Hematopoietic multipotent progenitor cell (in vitro differentiated cells): ENCODE data around the gene ZMAT5. TPM values are rescaled to one million over a fixed set of nuclear protein-coding genes. Genes with fewer than 3 reads are reported as not detected.

ENCODE experiments used
- DNase-seq, 3 donors: peaks; one replicate each; pipeline ENCODE4 v3.0.0-alpha.2; 2011 to 2015; ENCODE audit warnings: low read depth in 2 of 3, low spot score in 2 of 3
- total RNA-seq: library from RNA; depleted of rRNA; stranded (reverse); fragments of >200 nt; gene quantifications from one replicate; pipeline ENCODE4 v1.2.3, GENCODE V29; 2012

Gene ZMAT5
- 25.9 TPM for total RNA-seq

GRCh38 chr22:29766632-29767170 lies at the start of gene ZMAT5:
Gene ZMAT5, minus strand, starts transcription at chr22:29767007. Its CDS starts 18,463 bp downstream, at chr22:29748544.
- peak; percentile 81 to 98 (median 95) for DNase-seq

DNA sequence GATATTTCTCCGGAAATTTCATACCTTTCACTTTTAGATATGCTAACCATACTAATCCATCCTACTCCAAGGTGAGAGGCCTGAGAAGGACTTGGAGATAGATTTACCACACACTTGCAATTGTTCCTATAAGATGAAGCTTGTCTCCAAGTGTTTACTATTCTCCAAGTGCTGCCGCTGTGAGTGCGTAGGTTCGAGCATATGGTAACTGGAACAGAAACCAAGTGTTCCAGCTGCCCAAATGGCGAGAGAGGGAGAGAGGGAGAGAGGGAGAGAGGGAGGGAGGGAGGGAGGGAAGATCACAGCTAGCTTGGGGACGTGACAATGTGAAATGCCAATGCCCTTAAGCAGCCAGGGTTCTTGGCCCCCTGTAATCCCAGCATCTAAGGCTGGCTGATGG lies 49.7 kb upstream of the ZMAT5 start:
- DNase-seq, result no peak

- no peak for DNase-seq
Observed at GRCh38 chr22:29816128-29816527, 49.3 kb upstream of the ZMAT5 start.

GRCh38 chr22:29815580-29815979 lies 48.8 kb upstream of the ZMAT5 start:
- no peak for DNase-seq

DNA sequence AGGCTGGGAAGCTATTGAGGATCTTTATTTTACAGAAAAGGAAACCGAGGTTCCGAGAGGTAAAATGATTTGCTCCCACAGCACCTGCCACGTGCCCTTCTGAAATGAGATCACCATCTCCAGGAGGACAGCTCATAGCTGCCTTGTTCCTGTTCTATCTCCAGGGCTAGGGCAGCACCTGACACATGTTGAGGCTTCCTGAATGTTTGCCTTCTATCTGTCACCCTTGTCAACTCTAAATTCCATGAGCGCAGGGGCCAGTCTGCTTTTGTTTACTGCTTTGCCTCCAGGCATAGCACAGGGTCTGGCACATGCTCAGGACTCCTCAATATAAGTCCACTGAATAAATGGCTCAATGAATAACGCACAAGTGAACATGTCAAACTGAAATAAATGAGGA lies 47.2 kb upstream of the ZMAT5 start:
- no peak for DNase-seq

DNA sequence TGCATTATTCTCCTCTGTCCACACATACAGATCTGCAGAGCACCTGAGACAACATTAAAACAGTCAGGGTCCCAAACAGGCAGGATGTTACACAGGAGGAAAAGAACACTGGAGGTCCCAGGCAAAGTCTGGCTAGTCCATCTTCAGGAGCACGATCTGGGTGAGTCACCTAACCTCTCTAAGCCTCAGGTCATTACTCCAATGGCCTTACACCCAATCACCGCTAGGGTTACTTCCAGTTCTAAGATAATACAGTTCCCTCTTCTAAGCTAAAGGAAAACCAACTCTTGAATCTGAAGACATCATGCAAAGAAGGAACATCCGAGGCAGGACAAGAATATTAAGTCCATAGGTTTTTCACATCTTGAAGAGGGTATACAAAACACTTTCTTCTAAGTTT lies 46.8 kb upstream of the ZMAT5 start:
- DNase-seq, result no peak

DNA sequence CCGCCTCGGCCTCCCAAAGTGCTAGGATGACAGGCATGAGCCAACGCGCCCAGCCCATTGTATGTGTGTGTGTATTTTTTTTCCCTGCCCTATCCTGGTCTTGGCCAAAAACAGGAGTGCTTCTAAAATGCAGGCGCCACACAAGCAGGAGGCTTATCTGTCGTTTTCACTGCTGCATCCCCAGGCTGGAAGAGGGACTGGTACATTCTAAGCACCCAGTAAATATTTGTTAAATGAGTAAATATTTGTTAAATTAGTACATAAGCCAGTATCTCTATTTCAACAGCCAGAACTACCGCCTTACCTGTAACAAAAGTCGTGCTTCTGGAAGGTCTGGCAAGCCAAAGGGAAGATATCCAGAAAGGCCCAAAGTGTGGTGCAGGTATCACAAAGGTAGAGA lies 46.3 kb upstream of the ZMAT5 start:
- DNase-seq, result no peak

- DNase-seq, result no peak
Observed at GRCh38 chr22:29811377-29811776, 44.6 kb upstream of the ZMAT5 start.

- DNase-seq, result no peak
Observed at GRCh38 chr22:29810216-29810615, 43.4 kb upstream of the ZMAT5 start.

GRCh38 chr22:29806196-29806595 lies 39.4 kb upstream of the ZMAT5 start:
- no peak for DNase-seq

- DNase-seq, result no peak
Observed at GRCh38 chr22:29804985-29805384, 38.2 kb upstream of the ZMAT5 start.

DNA sequence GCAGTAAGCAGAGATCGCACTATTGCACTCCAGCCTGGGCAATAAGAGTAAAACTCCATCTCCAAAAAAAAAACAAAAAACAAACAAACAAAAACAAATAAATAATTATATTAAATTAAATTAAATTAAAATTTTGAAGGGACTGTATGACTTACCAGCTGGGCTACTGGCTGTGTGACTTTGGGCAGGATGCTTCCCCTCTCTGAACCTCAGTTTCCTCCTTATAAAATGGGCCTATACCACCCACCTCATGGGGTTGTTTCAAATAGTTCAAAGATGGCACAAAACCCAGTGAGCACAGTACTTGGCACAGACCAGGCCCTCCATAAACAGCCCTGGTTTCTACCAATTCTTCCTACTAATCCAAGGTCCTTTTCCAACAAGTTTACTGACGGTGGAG lies 36.4 kb upstream of the ZMAT5 start:
- no peak for DNase-seq

- DNase-seq, result no peak
Observed at GRCh38 chr22:29801796-29802195, 35.0 kb upstream of the ZMAT5 start.

DNA sequence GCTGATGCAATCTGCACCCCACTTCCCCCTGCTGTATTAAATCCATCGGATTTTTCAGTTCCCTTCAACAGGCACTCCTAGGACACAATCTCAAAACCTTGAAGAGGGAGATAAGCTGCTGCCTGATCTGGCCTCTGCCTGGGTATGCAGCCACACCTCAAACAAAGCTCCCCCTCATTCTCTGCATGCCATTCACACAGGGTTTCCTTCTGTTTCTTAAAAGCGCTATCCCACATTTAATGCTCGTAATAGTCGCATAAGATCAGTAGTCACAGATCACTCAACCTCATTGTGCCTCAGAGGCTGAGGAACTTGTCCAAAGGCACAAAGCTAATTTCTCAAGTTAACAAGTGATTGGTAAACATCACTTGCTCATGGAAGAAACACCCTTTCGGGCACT lies 34.3 kb upstream of the ZMAT5 start:
- no peak for DNase-seq

DNA sequence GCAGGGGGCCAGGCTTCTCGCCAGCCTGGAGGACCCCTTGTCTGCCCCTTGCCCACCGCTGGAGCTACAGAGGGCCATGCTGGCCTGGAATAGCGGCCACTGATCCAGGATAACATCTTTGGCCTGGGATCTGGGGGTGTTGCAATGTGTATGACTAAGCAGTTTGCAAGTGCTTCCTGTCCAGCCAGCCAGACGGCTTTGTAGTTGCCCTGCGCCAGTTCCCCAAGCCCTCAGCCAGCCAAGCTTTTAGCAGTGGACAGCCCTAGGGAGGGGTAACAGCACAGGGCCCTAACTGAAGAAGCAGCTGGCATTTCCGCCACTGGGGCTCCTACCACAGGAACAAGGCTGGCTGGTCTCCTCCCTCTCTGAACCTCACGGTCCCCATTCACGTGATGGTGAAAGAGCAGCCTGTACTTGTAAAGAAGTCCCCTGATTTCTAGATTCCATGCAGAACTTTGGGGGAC lies 32.4 kb upstream of the ZMAT5 start:
- DNase-seq, result peak in 2 of 3 donors; percentile 14 to 47

DNA sequence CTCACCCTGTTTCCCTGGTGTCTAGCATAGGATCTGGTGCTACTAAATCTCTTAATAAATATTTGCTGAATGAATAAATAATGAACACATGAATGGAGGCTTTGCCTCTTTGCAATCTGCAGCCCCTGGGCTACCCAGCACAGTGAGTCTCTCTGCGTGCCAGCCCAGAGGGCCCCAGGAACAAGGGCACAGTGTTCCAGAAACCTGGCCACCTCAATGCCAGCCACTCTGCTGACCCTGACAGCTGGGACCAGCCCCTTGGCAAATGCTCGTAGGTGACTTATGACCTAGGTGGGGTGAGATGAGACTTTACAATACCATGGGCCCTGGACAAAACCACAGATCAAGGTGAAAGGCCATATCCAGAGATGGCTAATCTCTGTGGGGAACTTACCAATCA lies 32.0 kb upstream of the ZMAT5 start:
- DNase-seq, result no peak

GRCh38 chr22:29798318-29798717 lies 31.5 kb upstream of the ZMAT5 start:
- DNase-seq, result no peak

DNA sequence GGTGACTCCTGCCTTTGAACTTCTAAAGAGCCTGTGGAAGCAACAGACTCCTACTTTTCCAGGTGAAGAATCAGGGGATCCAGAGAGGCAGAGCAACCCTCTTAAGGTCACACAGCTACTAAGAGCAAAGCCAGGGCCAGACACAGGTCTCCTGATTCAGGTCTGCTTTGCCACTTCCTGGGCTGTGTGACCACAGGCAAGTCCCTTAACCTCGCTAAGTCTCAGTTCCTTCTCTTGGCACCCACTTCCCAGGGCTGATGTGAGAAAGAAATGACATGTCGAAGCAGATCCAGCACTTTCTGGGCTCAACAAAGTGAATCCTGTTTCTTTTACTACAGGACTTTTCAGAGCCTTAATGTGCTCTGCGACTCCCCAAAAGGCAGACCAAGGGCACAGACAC lies 30.5 kb upstream of the ZMAT5 start:
- DNase-seq, result no peak

DNA sequence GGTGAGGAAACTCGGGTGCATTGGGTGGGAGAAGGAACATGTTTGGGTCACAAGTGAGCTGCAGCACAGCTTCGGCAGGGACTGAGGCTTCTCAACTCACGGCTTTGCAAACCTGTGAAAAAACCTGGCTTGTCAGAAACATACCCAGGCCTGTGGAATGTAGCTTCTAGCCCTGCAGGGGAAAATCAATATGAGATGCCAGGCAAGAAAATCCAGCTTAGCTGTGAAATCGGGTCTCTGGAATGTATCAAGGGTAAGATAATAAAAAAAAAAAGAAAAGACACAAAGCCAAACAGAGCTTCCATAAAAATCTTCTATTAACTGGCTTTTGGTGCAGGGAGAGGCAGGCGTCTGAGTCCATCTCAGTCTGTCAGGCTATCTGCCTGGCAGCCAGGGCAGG lies 28.9 kb upstream of the ZMAT5 start:
- DNase-seq, result no peak

GRCh38 chr22:29793396-29793795 lies 26.6 kb upstream of the ZMAT5 start:
- no peak for DNase-seq

DNA sequence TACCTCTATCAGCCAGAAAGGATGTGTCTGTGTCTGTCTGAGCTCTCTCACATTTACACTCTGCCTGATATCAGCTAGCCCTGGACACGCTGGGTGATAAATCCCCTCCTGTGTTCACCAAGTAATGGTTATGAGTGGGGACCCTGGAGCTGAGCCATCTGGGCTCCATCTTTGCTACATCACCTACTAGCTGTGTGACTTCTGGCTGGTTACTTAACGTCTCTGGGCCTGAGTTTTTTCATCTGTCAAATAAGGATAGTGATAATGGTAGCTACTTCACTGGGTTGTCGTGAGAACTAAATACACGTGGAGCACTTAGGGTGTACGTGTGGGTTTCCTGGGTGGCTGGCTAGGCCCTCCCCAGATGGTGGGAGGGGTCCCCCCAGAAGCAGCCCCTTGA lies 23.3 kb upstream of the ZMAT5 start:
- no peak for DNase-seq

DNA sequence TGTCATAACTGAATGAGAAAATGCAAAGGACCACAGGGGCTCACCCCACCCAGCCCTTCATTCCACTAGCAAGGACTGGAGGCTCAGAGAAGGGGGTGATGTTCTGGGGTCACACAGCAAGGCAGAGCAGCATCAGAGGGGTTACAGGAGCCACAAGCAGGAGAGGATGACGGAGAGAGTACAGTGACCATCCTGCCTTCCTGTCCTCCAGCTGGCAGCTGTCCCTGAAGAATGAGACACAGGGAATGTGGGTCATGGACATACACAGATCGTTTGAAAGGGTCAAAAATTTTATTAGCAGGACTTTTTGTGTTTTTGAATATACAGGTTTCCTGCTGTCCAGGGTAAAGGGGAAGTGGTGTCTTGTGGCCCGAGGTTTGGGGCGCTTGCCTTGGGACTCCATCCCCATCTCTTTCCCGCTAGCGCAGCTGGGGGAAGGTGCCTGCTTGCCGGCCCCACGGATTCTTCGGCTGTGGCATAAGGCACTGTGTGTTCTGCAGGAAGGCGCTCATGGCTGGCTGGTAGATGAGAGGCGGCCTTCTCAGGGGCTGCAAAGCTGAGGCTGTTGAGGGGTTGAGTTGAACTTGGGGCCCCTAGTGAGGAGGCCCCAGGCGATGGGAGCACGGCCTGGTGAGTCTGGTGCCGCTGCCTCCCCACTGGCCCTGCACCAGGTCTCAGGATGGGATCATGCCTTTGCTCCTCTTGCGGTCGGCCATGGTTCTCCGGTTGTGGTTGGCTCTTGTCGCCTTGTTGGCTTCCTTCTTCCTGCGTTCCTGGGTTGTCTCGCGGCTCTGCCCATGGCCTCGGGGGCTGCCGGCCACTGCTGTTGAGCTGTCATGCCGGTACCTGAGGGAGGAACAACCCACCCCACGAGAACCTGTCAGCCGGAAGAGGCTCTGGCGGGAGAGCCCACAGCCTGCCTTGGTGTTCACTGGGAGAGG lies 21.8 kb upstream of the ZMAT5 start:
- no peak for DNase-seq
